Upper lobe of left lung (tissue), 6 donors: Measurements from ENCODE around the gene SPINK13. TPM values are rescaled to one million over a fixed set of nuclear protein-coding genes. Genes with fewer than 3 reads are reported as not detected.
"Not testable (repeated sequence)": the region's sequence is repeated elsewhere in the genome, so short reads cannot be mapped to it uniquely, and the experiment has no call there.

Experiments used
- ATAC-seq, 2 donors: fragments of 200-7000 bp; cut with Tn5 transposase; one replicate each; pipeline ENCODE4 v1.9.1; 2022; ENCODE audit warnings: mild to moderate bottlenecking in 2 of 2, moderate library complexity in 2 of 2; ENCODE audit not compliant: low FRiP score in 2 of 2
- DNase-seq, 2 donors: peaks; one replicate each; pipeline ENCODE4 v3.0.0-alpha.2; 2019 to 2020
- H3K27ac ChIP-seq, 4 donors: fragments of 200-600 bp; sonication (generic); one replicate each; pipeline ENCODE4 v1.5.1; 2016 to 2019
- H3K27me3 ChIP-seq, 4 donors: fragments of 200-600 bp; sonication (generic); one replicate each; pipeline ENCODE4 v1.5.1; 2017 to 2019
- H3K36me3 ChIP-seq, 4 donors: fragments of 200-600 bp; sonication (generic); one replicate each; pipeline ENCODE4 v1.5.1; 2016 to 2019
- H3K4me1 ChIP-seq, 4 donors: fragments of 200-600 bp; sonication (generic); one replicate each; pipeline ENCODE4 v1.5.1; 2018 to 2019
- H3K4me3 ChIP-seq, 4 donors: fragments of 200-600 bp; sonication (generic); one replicate each; pipeline ENCODE4 v1.5.1; 2017 to 2019; ENCODE audit warnings: mild to moderate bottlenecking in 2 of 4, moderate library complexity in 1 of 4
- H3K9me3 ChIP-seq, 4 donors: fragments of 200-600 bp; sonication (generic); one replicate each; pipeline ENCODE4 v1.5.1; 2018 to 2019
- CTCF ChIP-seq, 6 experiments: fragments of 450-650 bp in 4 of 6; fragments of 200-600 bp in 2 of 6; sonication (generic) in 2 of 6; IDR thresholded peaks; one replicate each; pipeline ENCODE4 v1.5.1; 2016 to 2019; ENCODE audit warnings: antibody characterized with exemption in 6 of 6
- EP300 ChIP-seq, 4 donors: sonication (generic); formaldehyde crosslinking; IDR thresholded peaks; one replicate each; pipeline ENCODE4 v1.5.1; 2017; ENCODE audit warnings: antibody characterized with exemption in 4 of 4, control low read depth in 2 of 4
- POLR2A ChIP-seq, 4 donors: fragments of 450-650 bp; IDR thresholded peaks; one replicate each; pipeline ENCODE4 v1.5.1; 2016 to 2017; ENCODE audit warnings: antibody characterized with exemption in 4 of 4, mild to moderate bottlenecking in 2 of 4
- POLR2AphosphoS5 ChIP-seq, 2 donors: sonication (generic); formaldehyde crosslinking; IDR thresholded peaks; one replicate each; pipeline ENCODE4 v1.5.1; 2017; ENCODE audit warnings: antibody characterized with exemption in 2 of 2
- WGBS, 2 donors: methylation state at CpG; one replicate each; pipeline ENCODE4 v1.1.5; 2017 to 2018; 5-methylcytosine and 5-hydroxymethylcytosine counted together
- total RNA-seq, 6 donors: library from RNA; depleted of rRNA in 4 of 6; stranded (reverse); fragments of >200 nt in 4 of 6; gene quantifications; one replicate each; pipeline versions ENCODE4 v1.1.0 to v1.2.1, GENCODE V29; 2016 to 2021
- donor health status: DM: no; HTN: no; CAD: no; lungs with moderate emphysema.
- donor health status: DM: no; HTN: yes; CAD: no; lungs with severe emphysema.

Gene SPINK13
- total RNA-seq, 6 donors from 2014 or later = not detected

- no peak overlapping the region for H3K27ac ChIP-seq
- no peaks in the 10 kb centered on the region for H3K27me3 ChIP-seq
- H3K36me3 ChIP-seq = no peaks in the 10 kb centered on the region
- TF ChIP-seq POLR2AphosphoS5 (IDR thresholded peaks at IDR 0.05) (no peak), EP300 (IDR thresholded peaks at IDR 0.05) (no peak), POLR2A (IDR thresholded peaks at IDR 0.05) (no peak), CTCF (IDR thresholded peaks at IDR 0.05) (no peak)
- DNase-seq (no peak), ATAC-seq (no peak)
- no peaks in the 10 kb centered on the region for H3K4me1 ChIP-seq
- no peak overlapping the region for H3K4me3 ChIP-seq
- peaks cover 6 to 21% (median 11%) of the 10 kb centered on the region in 4 donors for H3K9me3 ChIP-seq
Observed at GRCh38 chr5:148255456-148255855, 13.1 kb upstream of the SPINK13 start.

- Histone ChIP-seq H3K9me3 (peaks cover 6 to 17% (median 11%) of the 10 kb centered on the region in 4 donors), H3K4me1 (no peaks in the 10 kb centered on the region), H3K27me3 (no peaks in the 10 kb centered on the region), H3K4me3 (no peak overlapping the region), H3K36me3 (no peaks in the 10 kb centered on the region), H3K27ac (no peak overlapping the region)
- ATAC-seq (no peak), DNase-seq (no peak)
- 55 to 79% methylated on average over 2 of the region's 2 CpGs for WGBS, 2 donors
- TF ChIP-seq CTCF (IDR thresholded peaks at IDR 0.05) (no peak), EP300 (IDR thresholded peaks at IDR 0.05) (no peak)
Observed at GRCh38 chr5:148259288-148259687, 9.3 kb upstream of the SPINK13 start.

GRCh38 chr5:148261221-148261620 lies 7.4 kb upstream of the SPINK13 start:
- H3K4me3 ChIP-seq = no peak overlapping the region
- ATAC-seq (no peak), DNase-seq (no peak)
- no peaks in the 10 kb centered on the region for H3K4me1 ChIP-seq
- no peak for TF ChIP-seq POLR2A (IDR thresholded peaks at IDR 0.05)
- H3K9me3 ChIP-seq = peaks cover 6 to 17% (median 9%) of the 10 kb centered on the region in 4 donors
- no peak overlapping the region for H3K27ac ChIP-seq
- no peaks in the 10 kb centered on the region for H3K27me3 ChIP-seq
- H3K36me3 ChIP-seq = no peaks in the 10 kb centered on the region

GRCh38 chr5:148267962-148268361 lies 632 bp upstream of the SPINK13 start:
- Histone ChIP-seq H3K27me3 (no peaks in the 10 kb centered on the region), H3K4me1 (no peaks in the 10 kb centered on the region), H3K4me3 (no peak overlapping the region), H3K27ac (no peak overlapping the region), H3K36me3 (no peaks in the 10 kb centered on the region), H3K9me3 (no peaks in the 10 kb centered on the region)
- ATAC-seq (no peak), DNase-seq (no peak)
- WGBS, 2 donors = 52 to 60% methylated on average over 3 of the region's 3 CpGs
- no peak for TF ChIP-seq CTCF (IDR thresholded peaks at IDR 0.05)

- H3K36me3 ChIP-seq, H3K9me3 ChIP-seq, H3K27ac ChIP-seq, DNase-seq, H3K4me3 ChIP-seq, H3K4me1 ChIP-seq, H3K27me3 ChIP-seq, ATAC-seq: not testable (repeated sequence)
- WGBS, 2 donors = 85 to 95% methylated on average over 2 of the region's 2 CpGs
Observed at GRCh38 chr5:148275129-148275528, 6.5 kb downstream of the SPINK13 start.

- H3K27ac ChIP-seq, H3K4me1 ChIP-seq, H3K36me3 ChIP-seq, H3K9me3 ChIP-seq, H3K4me3 ChIP-seq, ATAC-seq, H3K27me3 ChIP-seq: not testable (repeated sequence)
- DNase-seq = peak in 1 of 2 donors; percentile 54
- WGBS, 2 donors = 7% methylated on average over 5 of the region's 5 CpGs; no CpG with 5 or more reads in 1 of the 2 donors
Observed at GRCh38 chr5:148280893-148281292, 12.3 kb downstream of the SPINK13 start.

GRCh38 chr5:148281336-148281735 lies 12.7 kb downstream of the SPINK13 start:
- DNase-seq, H3K27ac ChIP-seq, H3K4me3 ChIP-seq, H3K9me3 ChIP-seq, H3K36me3 ChIP-seq, ATAC-seq, H3K27me3 ChIP-seq, H3K4me1 ChIP-seq: not testable (repeated sequence)
- 75 to 94% methylated on average over 2 to 4 of the region's 4 CpGs for WGBS, 2 donors
